ENCODE data around the gene B3GLCT.

Gene B3GLCT

GRCh38 chr13:31224174-31224669 lies 24.4 kb downstream of the B3GLCT start:
- TF ChIP-seq EZH2phosphoT487 (IDR thresholded peaks at IDR 0.05; ENCODE audit: low read length) (no peak), CTCF (IDR thresholded peaks at IDR 0.05; ENCODE audit: low read length) (no peak), EZH2 (optimal IDR thresholded peaks at IDR 0.05; ENCODE audit: low read depth, low read length) (no peak)
- no peaks in the 10 kb centered on the region for H3K27me3 ChIP-seq (replicated peaks; ENCODE audit: insufficient read depth, low read length)
- no peak overlapping the region for H2AFZ ChIP-seq (ENCODE audit: low read length)
- no peak overlapping the region for H3K27ac ChIP-seq (ENCODE audit: low read length)
- no peaks in the 10 kb centered on the region for H4K20me1 ChIP-seq (ENCODE audit: insufficient read depth, low read length)
- no peaks in the 10 kb centered on the region for H3K9me2 ChIP-seq (replicated peaks; ENCODE audit: insufficient read depth, low read length)
- no peak overlapping the region for H3K4me2 ChIP-seq (ENCODE audit: low read depth, low read length)
- no peak overlapping the region for H3K9ac ChIP-seq (ENCODE audit: low read length)
- no peaks in the 10 kb centered on the region for H3K36me3 ChIP-seq (replicated peaks; ENCODE audit: insufficient read depth, low read length)
- no peak overlapping the region for H3K4me3 ChIP-seq (ENCODE audit: low read length)
- no peaks in the 10 kb centered on the region for H3F3A ChIP-seq (ENCODE audit: insufficient read depth, low read length)
- no peaks in the 10 kb centered on the region for H3K9me3 ChIP-seq (replicated peaks; ENCODE audit: insufficient read depth, low read length)
- DNase-seq = no peak
- H3K4me1 ChIP-seq (ENCODE audit: low read length) = no peaks in the 10 kb centered on the region
- no peaks in the 10 kb centered on the region for H3K79me2 ChIP-seq (ENCODE audit: low read length)

GRCh38 chr13:31224963-31225559 lies 25.3 kb downstream of the B3GLCT start:
- Histone ChIP-seq H3K4me2 (ENCODE audit: low read depth, low read length) (no peak overlapping the region), H2AFZ (ENCODE audit: low read length) (no peak overlapping the region)
- TF ChIP-seq CTCF (IDR thresholded peaks at IDR 0.05; ENCODE audit: low read length) (no peak), EZH2phosphoT487 (IDR thresholded peaks at IDR 0.05; ENCODE audit: low read length) (no peak), EZH2 (optimal IDR thresholded peaks at IDR 0.05; ENCODE audit: low read depth, low read length) (no peak)

GRCh38 chr13:31225998-31226675 lies 26.4 kb downstream of the B3GLCT start:
- H3K79me2 ChIP-seq (ENCODE audit: low read length) = no peaks in the 10 kb centered on the region
- H3K9me3 ChIP-seq (replicated peaks; ENCODE audit: insufficient read depth, low read length) = no peaks in the 10 kb centered on the region
- no peak overlapping the region for H3K9ac ChIP-seq (ENCODE audit: low read length)
- no peak overlapping the region for H3K4me3 ChIP-seq (ENCODE audit: low read length)
- H2AFZ ChIP-seq (ENCODE audit: low read length) = no peak overlapping the region
- no peaks in the 10 kb centered on the region for H3K36me3 ChIP-seq (replicated peaks; ENCODE audit: insufficient read depth, low read length)
- no peaks in the 10 kb centered on the region for H3K27me3 ChIP-seq (replicated peaks; ENCODE audit: insufficient read depth, low read length)
- H3K27ac ChIP-seq (ENCODE audit: low read length) = no peak overlapping the region
- no peaks in the 10 kb centered on the region for H3K9me2 ChIP-seq (replicated peaks; ENCODE audit: insufficient read depth, low read length)
- H4K20me1 ChIP-seq (ENCODE audit: insufficient read depth, low read length) = no peaks in the 10 kb centered on the region
- no peaks in the 10 kb centered on the region for H3K4me1 ChIP-seq (ENCODE audit: low read length)
- H3K4me2 ChIP-seq (ENCODE audit: low read depth, low read length) = no peak overlapping the region
- H3F3A ChIP-seq (ENCODE audit: insufficient read depth, low read length) = no peaks in the 10 kb centered on the region
- DNase-seq = no peak
- TF ChIP-seq CTCF (IDR thresholded peaks at IDR 0.05; ENCODE audit: low read length) = no peak
- TF ChIP-seq EZH2 (optimal IDR thresholded peaks at IDR 0.05; ENCODE audit: low read depth, low read length) = no peak
- no peak for TF ChIP-seq EZH2phosphoT487 (IDR thresholded peaks at IDR 0.05; ENCODE audit: low read length)

More at GRCh38 chr13:31224963-31225559, 25.3 kb downstream of the B3GLCT start:
- Histone ChIP-seq H3K9me3 (replicated peaks; ENCODE audit: insufficient read depth, low read length) (no peaks in the 10 kb centered on the region), H3K27ac (ENCODE audit: low read length) (no peak overlapping the region), H3K79me2 (ENCODE audit: low read length) (no peaks in the 10 kb centered on the region), H3K4me3 (ENCODE audit: low read length) (no peak overlapping the region), H3K36me3 (replicated peaks; ENCODE audit: insufficient read depth, low read length) (no peaks in the 10 kb centered on the region), H3K4me1 (ENCODE audit: low read length) (no peaks in the 10 kb centered on the region), H3K27me3 (replicated peaks; ENCODE audit: insufficient read depth, low read length) (no peaks in the 10 kb centered on the region), H3K9me2 (replicated peaks; ENCODE audit: insufficient read depth, low read length) (no peaks in the 10 kb centered on the region), H4K20me1 (ENCODE audit: insufficient read depth, low read length) (no peaks in the 10 kb centered on the region), H3F3A (ENCODE audit: insufficient read depth, low read length) (no peaks in the 10 kb centered on the region), H3K9ac (ENCODE audit: low read length) (no peak overlapping the region)
- no peak for DNase-seq
